Glomerular visceral epithelial cell (primary cell): Measurements from ENCODE around the gene ANKRD29.
A peak's percentile ranks its signal among the peaks of the same experiment; 100 is the strongest.
"Not testable (repeated sequence)": the region's sequence is repeated elsewhere in the genome, so short reads cannot be mapped to it uniquely, and the experiment has no call there.

Experiments used
- DNase-seq: peaks from one replicate; pipeline ENCODE4 v3.0.0-alpha.2; 2016; ENCODE audit errors: extremely low spot score

The ANKRD29 gene

DNA sequence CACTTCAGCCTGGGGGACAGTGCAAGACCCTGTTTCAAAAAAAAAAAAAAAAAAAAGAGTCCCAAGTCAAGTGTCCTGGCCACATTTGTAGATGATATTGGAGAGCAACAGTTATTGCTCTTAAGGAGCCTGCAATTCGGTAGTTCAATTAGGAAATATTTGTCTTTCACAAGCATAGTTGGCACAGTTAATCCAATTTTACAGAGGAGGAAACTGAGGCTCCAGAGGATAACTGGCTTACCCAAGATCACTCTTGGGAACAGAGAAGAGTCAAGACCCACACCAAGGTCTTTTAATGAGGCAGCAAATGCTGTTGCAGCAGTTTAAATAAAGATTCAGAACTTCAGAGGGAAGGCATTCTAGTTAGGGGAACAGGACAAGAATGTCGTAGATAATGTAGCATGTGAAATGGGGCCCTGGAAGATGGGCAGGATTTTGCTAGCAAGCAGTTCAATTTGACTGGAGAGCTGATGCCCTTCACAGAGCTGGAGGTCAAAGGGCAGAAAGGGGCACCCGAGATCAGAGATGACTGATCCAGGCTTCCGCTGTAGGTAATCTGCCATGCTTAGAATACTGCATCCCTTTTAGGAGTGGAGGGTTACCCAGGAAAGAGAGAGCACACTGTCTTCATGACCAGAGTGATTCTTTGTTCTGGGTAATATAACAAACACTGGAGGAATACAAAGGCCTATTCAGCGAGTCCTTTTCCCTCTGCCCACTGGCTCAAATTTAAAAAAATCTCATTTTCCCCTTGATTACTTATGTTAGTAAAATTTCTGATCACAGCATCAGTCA lies 79.4 kb downstream of the ANKRD29 start:
- DNase-seq = no peak

DNA sequence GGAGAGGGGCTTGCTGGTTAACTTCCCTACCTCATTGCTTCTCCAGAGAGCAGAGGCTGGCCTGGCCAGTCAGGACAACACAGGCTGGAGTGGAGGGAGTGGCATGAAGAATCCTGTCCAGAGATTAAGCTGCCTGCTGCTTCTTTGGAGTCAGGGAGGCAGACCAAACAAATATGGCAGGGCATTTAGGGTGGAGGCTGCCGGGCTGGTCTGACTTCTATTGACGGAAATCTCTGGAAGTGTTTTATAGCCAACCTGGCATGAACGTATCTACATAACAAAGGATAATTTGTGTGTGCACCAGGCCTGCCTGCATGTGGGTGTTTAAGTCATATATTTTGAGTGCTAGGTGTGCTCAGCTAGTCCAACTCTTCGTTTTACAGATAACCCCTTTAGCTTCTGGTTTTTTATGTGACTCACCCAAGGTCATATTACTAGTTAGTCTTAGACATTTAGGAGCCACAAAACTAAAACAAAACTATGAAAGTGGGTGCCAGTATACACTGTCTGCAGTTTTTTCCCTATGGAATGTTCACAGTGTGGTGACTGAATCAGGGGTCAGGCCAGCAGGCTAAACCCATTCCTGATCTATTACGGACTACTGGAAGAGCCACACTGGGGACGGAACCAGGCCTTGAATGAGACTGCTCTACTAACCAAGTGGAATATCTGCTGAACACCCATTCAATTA lies 81.9 kb downstream of the ANKRD29 start:
- peak; percentile 70 for DNase-seq

DNA sequence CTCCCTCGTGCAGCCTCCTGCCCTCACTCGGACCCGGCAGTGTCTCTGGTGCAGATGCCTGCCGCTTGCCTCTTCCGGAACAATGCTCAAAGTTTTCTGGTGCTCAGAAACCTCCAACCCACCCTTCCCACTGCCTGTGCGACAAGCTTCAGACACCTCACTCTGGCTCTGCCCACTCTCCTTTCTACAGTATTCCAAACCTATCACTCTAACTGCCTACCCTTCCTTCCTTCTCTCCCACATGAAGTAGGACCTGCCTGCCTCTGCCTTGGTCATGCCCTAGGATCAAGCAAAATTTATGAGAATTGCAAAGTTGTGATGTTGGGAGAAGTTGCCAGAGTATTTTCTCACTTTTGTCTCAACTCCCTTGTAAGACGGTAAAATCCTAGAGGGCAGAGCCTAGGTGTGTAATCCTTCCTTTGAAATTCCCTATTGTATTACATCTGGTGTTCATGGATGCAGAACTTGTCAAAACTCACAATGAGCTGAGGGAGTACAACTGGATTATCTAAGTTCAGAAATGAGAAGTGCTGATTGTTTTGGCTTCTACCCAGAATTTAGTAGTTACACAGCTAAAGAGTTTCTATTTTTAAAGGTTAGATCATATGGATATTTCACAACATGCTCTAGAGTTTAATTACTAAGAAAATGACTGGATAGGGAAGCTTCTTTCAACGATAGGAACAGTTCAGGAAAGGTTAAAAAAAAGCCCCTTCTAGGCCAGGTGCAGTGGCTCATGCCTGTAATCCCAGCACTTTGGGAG lies 83.6 kb downstream of the ANKRD29 start:
- no peak for DNase-seq

DNA sequence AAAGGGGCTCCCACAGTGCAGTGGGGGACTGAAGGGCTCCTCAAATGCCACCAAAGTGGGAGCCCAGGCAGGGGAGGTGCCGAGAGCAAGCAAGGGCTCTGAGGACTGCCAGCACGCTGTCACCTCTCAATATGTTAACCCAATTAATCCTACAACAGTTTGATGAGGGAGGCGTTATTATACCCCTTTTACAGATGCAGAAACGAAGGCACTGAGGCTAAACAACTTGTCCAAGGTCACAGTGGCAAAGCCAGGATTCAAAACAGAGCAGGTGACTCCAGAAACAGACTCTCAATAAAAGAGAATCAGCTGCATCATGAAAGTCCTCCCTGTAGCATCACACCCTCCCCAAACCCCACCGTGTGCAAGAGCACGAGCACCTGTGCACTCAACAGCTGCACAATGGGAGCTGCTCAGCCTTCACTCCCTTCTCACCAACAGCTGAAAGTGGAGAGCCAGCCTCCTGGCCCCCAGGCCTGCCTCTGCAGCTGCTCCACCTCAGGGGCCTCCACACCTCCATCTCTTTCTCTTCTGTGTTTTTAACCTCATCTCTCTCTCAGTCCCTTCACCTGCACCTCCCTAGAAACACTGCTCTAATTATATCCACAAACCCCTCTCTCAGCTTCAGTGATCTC lies 84.5 kb downstream of the ANKRD29 start:
- DNase-seq = no peak

- not testable (repeated sequence) for DNase-seq
Measured at GRCh38 chr18:23577521-23577920, 85.2 kb downstream of the ANKRD29 start.

- no peak for DNase-seq
Measured at GRCh38 chr18:23575309-23575651, 87.4 kb downstream of the ANKRD29 start.

- no peak for DNase-seq
Measured at GRCh38 chr18:23574611-23575308, 88.0 kb downstream of the ANKRD29 start.

- DNase-seq = peak; percentile 72
Measured at GRCh38 chr18:23573626-23574431, 88.9 kb downstream of the ANKRD29 start.

GRCh38 chr18:23573020-23573419 lies 89.7 kb downstream of the ANKRD29 start:
- DNase-seq = no peak

GRCh38 chr18:23572570-23572969 lies 90.1 kb downstream of the ANKRD29 start:
- no peak for DNase-seq

DNA sequence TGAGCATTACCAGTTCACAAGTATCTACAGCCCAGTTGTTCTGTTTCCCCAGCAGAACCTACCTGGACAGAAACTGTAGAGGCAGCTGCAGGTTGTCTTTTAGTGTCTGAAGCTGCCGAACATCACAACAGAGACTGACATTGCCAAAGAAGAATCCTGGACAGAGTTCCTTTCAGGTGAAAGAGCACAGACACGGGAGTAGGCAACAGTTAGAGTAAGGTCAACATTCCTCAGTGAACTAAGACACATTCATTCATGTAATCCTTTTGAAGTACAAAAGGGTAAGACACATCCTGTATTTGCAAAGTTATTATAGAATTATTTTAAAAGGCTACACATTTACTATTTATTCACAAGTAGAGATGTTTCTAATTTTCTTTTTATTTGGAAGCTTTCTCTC lies 90.7 kb downstream of the ANKRD29 start:
- no peak for DNase-seq

- DNase-seq = no peak
Measured at GRCh38 chr18:23570912-23571504, 91.7 kb downstream of the ANKRD29 start.

- DNase-seq = no peak
Measured at GRCh38 chr18:23569299-23570063, 93.2 kb downstream of the ANKRD29 start.

DNA sequence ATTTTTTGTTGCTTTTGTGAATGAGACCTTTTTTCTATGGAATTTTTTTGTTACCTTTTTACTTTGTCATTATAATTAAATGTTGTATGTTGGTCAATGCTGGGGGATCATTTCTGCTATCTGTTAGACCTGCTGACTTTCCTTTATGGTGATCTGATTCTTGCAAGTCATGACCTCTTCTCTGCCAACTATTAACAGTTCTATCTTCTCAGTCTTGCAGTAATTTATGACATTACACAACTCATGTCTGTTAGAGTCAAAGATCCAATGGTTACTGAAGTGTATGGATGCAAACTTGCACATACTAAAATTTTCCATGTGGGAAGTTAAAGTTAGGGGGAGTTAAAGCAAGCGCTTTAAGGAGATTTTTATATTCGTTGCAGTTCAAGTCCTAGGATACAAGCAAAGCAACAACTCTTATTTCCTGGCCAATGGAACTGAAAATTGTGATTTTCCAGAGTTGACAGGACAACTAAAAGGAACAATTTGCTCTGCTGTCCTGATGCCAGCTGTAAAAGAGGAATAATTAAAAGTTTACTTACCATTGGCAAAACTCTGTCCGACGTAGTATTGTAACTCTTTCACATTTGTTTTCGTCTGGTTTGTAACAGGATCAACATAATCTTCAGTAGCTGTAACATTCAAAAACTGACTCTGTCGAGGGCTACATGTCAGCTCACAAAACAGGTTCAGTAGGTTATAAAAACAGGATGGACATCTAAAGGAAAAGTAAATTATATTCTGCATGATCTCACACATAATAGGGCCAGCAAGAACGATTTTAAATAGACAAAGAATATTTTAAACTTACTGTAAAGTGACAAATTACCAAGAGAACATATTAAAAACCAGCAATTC lies 94.2 kb downstream of the ANKRD29 start:
- no peak for DNase-seq

DNA sequence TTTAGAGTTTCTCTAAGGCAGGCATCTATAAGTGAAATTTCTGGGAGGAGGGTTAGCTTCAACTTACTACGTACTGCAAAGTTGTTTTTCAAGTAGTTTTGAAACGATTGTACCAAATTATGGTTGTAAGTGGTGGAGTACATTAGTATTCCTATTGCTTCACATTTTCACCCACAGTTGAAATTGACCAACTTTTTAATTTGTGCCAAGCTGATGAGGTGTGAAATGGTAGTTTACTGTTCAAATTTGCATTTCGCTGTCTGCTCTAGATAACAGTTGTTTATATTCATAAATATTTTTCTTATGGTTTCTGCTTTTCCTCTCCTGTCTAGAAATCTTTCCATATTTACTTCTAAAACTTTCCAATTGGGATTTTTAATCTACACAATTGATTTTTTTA lies 95.0 kb downstream of the ANKRD29 start:
- DNase-seq = no peak

DNA sequence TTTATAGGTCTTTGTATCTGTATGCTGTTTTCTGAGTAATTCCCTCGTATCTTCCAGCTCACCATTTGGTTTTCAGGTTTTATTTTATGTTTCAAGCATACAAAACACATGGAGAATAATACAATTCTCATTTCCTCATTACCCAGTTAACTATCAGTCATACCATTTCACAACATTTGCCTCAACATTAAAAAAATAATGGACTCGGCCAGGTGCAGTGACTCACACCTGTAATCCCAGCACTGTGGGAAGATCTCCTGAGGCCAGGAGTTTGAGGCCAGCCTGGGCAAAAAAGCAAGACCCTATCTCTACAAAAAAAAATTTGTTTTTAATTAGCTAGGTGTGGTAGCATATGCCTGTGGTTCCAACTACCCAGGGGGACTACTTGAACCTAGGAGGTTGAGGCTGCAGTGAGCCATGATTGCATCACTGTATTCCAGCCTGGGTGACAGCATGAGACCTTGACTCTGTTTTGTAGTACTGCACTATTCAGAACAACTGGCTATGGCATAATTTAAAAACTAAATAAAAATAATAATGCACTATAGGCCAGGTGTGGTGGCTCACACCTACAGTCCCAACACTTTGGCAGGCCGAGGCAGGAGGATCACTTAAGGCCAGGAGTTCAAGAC lies 96.7 kb downstream of the ANKRD29 start:
- no peak for DNase-seq

DNA sequence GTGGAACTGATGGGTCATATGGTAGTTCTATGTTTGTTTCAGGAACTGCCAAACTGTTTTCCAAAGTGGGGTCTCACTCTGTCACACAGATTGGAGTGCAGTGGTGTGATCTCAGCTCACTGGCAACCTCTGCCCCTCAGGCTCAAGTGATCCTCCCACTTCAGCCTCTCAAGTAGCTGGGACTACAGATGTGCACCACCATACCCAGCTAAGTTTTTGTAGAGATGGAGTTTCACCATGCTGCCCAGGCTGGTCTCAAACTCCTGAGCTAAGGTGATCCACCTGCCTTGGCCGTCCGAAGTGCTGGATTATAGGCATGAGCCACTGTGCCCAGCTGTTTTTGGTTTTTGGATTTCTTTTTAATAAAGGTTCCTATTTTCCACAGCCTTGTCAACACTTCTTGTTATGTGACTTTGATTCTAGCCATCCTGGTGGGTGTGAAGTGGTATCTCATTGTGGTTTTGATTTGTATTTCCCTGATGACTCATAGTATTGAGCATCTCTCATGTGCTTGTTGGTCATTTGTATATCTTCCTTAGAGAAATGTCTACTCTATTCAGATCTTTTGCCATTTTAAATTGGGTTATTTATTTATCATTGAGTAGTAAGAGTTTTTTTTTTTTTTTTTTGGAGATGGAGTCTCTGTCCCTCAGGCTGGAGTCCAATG lies 99.2 kb downstream of the ANKRD29 start:
- peak; percentile 39 for DNase-seq

GRCh38 chr18:23560186-23560585 lies 102.5 kb downstream of the ANKRD29 start:
- no peak for DNase-seq
